ENCODE measurements around the gene CCR2.

DNA sequence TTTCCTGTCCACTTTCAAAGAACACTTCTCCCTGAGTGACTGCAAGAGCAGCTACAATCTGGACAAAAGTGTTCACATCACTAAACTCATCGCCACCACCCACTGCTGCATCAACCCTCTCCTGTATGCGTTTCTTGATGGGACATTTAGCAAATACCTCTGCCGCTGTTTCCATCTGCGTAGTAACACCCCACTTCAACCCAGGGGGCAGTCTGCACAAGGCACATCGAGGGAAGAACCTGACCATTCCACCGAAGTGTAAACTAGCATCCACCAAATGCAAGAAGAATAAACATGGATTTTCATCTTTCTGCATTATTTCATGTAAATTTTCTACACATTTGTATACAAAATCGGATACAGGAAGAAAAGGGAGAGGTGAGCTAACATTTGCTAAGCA lies 54.9 kb downstream of the CCR2 start:
- no peak for TF ChIP-seq EZH2 (IDR thresholded peaks at IDR 0.05; ENCODE audit: low read depth)
- TF ChIP-seq, protein P1, sequence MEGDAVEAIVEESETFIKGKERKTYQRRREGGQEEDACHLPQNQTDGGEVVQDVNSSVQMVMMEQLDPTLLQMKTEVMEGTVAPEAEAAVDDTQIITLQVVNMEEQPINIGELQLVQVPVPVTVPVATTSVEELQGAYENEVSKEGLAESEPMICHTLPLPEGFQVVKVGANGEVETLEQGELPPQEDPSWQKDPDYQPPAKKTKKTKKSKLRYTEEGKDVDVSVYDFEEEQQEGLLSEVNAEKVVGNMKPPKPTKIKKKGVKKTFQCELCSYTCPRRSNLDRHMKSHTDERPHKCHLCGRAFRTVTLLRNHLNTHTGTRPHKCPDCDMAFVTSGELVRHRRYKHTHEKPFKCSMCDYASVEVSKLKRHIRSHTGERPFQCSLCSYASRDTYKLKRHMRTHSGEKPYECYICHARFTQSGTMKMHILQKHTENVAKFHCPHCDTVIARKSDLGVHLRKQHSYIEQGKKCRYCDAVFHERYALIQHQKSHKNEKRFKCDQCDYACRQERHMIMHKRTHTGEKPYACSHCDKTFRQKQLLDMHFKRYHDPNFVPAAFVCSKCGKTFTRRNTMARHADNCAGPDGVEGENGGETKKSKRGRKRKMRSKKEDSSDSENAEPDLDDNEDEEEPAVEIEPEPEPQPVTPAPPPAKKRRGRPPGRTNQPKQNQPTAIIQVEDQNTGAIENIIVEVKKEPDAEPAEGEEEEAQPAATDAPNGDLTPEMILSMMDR (conservative IDR thresholded peaks at IDR 0.05) = no peak
